ENCODE measurements around the gene FOXO3.

FOXO3 gene

GRCh38 chr6:108594640-108595039, 33.9 kb downstream of the FOXO3 start:
- no peak for DNase-seq (ENCODE audit: low read depth in 2 of 2)

DNA sequence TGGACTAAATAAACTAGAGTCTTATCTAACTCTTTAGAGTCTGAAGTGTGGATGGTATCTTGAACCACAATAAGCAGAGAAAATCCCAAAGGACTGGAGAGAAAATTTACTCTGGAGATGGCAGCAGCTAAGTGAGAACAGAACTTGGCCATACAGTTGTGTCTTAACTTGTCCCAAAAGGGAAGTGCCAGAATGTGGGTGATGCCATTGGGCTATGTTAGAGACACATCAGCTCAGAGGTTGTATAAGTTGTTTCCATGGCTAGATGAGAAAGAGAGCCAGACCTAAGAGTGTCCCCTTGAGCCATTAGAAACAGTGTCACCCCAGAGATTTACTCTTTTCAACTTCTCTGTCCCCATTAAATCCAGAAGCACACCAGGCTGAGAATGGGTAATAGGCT, 36.2 kb downstream of the FOXO3 start:
- no peak for DNase-seq (ENCODE audit: low read depth in 2 of 2)

DNA sequence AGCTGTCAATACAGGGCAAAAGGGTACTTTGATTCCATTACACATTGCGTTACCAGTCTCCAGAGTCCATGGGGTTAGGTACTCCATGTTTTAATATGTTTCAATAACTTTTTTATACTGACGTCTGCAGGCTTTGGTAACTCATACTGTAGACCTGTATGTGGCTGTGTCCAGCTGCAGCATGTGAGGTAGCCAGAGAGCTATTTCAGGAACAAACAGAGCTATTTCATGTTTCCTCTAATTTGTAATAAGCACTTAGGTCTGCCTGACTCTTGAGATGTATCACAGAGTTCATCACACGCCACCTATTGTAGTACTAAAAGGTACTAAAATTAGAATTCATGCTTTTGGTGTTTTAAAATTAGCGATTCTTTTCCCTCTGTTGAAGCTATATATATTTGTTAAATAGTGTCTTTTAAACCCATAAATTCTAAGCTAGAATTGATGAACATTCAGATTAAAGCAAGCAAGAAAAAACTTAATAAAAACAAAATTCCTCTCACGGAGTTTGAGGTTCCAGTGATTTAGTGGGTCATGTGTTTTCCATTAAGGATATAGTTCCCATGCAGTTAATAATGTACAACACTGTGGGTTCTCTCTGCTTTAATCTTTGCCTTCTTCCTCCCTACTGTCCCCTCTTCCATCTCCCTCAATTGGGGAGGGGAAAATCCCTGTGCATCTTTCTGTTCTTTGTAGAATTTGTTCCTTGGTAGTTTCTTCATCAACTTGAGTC, 37.0 kb downstream of the FOXO3 start:
- DNase-seq (ENCODE audit: low read depth in 2 of 2): no peak

DNA sequence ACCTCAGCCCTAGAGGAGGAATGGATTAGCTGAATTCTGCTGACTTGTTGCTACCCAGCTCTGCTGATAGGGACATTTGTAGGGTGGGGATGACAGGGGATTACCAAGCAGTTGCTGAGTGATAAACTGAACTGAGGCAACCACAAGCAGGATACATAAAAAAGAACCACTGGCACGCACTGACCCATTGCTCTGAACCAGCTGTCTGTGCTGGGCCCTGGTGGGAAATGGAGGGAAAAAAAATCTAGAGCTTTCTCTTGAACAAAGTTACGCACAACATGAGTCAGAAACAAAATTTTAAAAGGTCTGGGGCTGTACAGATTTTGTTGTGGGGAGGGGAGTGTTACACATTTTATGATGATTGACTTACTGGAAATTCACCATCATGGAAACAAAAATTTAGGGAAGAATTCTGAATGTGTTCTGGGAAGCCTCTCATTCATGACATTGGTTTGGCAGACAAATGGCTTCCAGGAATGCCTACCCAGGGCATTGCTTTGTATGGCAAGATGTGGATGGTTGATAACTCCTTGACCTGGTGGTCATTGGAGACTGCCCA, 37.7 kb downstream of the FOXO3 start:
- no peak for DNase-seq (ENCODE audit: low read depth in 2 of 2)

DNA sequence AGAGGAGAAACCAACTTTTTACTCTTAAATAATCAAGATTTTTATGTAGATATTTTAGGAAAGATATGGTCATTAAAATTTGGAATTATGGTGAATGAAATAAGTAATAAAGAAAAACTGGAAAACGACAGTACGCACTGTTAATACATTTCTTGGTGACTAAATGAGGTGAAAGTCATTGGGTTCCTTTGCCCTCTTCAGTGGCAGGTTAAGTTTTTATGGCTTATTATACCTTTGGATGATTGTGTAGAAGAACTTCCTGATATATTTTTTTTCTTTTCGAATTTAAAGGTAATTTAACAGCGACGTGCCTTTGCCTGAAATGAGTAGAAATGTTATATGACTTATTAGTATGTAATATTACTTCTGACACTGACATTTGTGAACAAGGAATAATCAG, 43.4 kb downstream of the FOXO3 start:
- DNase-seq (ENCODE audit: low read depth in 2 of 2): no peak

DNA sequence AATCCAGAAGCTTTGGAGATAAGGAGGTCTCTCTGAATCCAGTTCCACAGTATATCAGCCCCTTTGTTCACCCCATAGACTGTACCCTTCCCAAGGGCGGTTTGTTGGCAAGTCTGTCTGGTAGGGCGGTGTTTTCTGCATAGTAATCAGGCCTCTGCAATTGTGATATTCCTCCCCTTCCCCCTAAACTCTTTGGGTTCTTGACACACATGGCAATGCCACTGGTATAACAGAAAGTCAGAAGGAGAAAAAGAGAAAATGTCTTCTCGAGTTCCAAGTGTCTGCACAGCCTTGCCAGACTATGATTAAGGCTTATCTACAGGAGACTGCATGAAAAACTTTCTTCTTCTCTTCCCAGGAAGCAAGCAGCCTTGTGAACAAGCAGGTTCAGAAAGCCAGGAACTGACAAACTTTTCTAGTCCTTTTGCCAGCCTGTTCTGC, 45.6 kb downstream of the FOXO3 start:
- DNase-seq (ENCODE audit: low read depth in 2 of 2): no peak

DNA sequence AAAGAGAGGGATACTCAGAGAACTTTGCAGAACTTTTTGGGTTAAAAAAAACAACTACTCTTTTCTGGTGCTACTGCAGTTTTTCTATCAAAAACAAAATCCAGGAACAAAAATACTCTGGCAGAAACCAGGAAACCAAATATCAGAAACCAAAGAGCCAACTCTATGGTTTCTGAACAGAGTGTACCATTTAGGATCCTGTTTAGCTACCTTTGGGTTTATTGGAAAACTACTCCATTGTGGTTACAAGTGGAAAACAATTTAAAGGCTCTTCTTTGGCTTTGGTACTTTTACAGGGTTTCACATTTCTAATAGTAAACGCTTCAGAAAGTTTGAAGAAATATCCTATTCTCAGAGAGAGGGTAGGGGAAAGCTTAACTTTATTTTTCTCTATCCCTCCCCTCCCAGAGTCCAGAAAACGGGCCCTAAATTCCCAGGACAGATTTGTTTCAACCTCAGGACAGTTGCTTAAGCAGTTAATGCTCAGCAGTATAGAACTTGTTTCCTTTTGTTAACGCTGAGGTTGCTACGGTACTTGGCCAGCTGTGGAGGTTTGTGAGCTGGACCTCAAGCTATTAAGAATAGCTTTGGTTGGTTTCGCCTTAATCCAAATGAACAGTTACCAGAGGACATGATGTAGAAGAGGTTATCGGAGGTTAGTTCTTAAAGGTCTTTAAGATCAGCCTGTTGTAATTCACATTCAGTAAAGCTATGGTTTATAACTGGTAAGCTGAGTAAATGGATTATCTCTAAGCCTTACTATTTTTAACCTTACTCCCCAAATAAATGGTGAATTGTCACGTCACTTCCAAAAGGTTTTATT, 47.9 kb downstream of the FOXO3 start:
- no peak for DNase-seq (ENCODE audit: low read depth in 2 of 2)

- no peak for DNase-seq (ENCODE audit: low read depth in 2 of 2)
Observed at GRCh38 chr6:108609276-108609769, 48.6 kb downstream of the FOXO3 start.

DNA sequence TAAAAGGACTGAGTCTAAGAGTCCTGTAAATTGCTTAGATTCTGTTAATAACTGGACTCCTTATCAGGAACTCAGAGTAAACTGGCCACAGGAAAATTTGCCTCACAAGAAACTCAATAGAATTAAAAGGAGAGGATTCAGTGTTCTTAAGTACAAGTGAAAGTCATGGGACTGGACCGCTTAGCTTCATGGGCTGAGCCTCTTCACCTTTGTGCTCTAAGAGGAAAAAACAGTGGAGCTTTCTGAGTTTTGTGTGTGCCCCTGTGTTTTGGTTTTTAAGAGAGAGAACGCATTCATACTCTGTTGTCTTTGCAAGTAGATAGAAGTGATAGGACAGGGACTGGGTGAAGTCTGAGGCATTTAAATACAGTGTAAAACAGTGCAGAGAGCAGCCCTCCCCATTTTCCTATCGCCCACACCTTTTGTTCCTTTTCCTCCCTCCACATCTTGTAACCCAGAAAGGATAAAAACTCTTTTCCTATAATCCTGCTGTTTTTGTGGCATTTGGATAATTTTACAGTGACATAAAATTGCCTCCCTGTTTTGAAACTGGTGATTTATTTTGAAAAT, 49.6 kb downstream of the FOXO3 start:
- DNase-seq (ENCODE audit: low read depth in 2 of 2): no peak

DNA sequence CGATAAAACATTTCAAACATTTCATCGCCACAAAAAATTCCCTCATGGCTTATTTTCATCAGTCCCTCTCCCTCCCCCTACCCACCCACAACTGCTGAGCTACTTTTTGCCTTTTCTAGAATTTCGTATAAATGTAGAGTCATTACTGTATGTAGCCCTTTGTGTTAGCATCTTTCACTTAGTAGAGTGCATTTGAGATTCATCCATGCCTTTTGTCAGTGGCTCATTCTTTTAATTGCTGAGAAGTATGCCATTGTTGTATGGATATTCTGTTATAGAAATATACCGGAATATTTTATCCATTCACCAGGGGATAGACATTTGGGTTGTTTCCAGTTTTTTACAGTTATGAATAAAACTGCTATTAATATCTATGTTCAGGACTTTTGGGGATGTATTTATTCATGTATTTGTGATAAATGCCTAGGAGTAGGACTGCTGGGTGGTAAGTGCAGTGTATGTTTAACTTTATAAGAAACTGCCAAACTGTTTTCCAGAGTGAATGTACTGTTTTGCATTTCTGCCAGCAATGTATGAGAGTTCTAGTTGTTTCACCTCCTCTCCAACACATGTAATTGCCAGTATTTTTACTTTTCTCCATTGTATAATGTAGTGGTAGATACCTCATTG, 50.4 kb downstream of the FOXO3 start:
- no peak for DNase-seq (ENCODE audit: low read depth in 2 of 2)

DNA sequence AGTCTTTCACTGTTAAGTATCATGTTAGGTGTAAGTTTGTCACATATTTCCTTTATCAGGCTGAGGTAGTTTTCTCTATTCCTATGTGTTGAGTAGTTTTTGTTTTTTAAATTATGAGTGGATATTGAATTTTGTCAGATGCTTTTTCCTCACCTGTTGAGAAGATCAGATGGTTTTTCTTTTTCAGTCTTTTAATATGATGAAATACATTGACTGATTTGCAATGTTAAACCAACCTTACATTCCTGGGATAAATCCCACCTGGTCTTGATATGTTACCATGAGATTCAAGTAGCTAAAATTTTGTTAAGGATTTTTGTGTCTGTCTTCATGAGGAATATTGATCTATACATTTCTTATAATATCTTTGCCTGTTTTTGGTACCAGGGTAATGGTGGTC, 52.1 kb downstream of the FOXO3 start:
- no peak for DNase-seq (ENCODE audit: low read depth in 2 of 2)

DNA sequence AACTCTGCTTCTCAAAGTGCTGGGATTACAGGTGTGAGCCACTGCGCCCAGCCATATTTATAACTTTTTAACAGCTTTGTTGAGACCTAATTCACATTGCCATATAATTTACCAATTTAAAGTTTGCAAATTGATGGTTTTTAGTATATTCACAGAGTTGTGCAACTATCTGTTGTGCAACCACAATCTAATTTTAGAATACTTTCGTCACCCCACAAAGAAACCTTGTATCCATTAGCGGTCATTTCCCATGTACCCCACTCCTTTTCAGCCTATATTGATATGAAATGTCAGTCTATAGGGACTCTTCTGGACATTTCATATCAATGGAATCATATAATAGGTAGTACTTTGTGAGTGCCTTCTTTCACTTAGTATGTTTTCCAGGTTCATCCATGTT, 55.8 kb downstream of the FOXO3 start:
- DNase-seq (ENCODE audit: low read depth in 2 of 2): no peak

GRCh38 chr6:108616973-108617372, 56.3 kb downstream of the FOXO3 start:
- DNase-seq (ENCODE audit: low read depth in 2 of 2): no peak

DNA sequence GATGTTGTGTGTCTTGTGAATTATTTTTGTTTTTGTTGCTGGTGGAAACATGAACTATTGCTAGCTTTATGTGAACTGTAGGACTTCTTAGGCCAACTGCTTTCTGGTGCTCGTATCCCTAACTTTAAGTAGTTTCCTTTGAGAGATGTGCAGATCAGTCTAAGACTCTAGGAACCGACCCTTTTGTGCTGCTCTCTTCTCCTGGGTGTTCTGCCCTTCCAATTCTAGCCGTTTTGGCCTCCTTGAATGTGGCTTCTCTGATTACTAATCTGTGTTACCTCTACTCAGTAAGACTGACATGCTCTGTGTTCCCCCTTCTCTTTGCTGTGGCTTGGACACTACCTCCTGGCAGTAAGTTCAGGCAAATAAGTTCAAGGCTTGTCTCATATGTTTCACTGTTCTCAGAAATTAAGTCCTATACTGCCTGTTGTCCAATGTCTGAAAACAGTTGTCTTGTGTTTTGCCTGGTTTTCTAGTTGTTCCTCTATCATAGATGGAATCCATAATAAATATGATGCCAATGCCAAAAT, 58.0 kb downstream of the FOXO3 start:
- no peak for DNase-seq (ENCODE audit: low read depth in 2 of 2)

DNA sequence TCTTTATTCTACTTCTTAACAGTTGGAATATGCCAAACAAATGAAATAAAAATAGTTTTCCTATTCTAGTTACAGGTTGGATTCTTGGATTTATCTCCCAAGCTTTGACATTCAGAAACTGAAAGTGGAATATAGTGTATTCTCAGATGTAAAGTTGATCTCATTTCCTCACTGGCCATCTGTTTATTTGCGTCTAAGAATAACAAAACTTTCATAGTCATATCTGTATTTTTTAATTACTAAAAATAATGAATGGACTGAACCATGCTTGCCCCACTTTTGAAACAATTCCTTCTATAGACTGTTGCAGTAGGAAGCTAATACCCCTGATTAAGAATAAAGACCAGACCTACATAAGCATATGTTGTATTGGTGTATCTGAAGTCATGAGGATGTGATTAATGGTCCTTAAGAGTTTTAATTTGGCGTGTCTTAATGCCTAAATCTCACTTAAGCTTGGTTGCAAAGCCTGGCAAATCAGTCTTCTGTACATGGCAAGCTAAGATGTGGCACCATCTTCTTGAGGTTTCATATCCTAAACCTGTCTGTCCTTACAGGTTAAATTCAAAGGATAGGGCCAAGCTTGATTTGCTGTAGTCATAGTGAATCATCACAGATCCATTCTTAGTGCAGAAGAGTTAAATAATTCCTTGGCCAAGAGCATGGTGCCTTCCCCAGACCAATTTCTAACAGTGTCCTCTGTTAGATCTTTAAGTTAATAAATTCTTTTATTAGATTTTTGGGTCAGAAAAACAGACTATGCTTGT, 58.9 kb downstream of the FOXO3 start:
- no peak for DNase-seq (ENCODE audit: low read depth in 2 of 2)

- no peak for DNase-seq (ENCODE audit: low read depth in 2 of 2)
Observed at GRCh38 chr6:108621117-108621516, 60.4 kb downstream of the FOXO3 start.

DNA sequence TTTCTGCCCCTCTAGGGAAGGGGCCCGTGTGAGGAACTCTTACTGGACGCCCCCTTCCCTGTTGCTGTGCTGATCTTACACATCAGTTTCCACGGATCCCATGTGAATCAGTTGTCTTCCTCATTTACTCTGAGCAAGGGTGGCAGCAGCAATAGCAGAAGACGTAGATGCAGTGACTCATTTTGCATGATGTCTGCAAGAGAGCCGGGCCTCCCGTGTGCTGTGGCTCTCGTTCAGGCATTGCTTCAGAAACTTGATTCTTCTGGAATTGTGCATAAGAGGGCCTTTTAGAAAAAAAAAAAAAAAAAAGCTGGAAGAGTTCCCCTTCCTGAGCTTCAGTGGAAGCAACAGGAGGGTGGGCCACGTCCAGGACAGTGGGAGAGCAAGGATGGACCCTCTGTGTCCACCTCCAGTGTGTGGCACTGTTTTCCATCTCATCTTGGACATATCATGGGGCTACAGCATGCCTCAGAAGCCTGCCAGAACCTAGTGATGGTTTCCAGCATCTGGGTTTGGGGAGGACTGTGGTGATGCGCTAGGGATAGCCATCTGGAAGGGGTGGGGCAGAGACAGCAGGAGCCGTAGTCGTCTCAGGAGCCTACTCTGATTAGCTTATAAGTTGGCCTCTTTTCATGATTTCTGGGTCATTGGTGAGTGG, 62.1 kb downstream of the FOXO3 start:
- no peak for DNase-seq (ENCODE audit: low read depth in 2 of 2)

GRCh38 chr6:108623995-108624394, 63.3 kb downstream of the FOXO3 start:
- DNase-seq (ENCODE audit: low read depth in 2 of 2): no peak

DNA sequence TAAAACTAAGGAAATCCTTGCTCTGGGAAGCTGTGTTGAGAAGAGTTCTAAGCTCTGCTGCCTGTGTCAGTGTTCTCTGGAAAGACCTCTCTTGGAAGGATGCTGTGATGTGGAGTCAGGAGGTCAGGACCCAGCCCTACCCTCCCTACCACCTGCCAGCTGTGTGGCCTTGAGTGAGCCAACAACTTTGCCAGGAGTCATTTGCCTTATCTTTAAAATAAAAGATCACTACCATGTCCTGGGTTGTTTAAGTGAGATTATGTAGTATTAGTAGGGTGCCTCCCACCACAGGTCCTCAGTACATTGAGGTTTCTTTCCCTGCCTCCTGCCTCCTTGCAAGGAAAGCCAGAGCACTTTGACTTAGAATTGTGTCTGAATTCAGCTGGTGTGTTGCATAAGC, 64.9 kb downstream of the FOXO3 start:
- DNase-seq (ENCODE audit: low read depth in 2 of 2): no peak

GRCh38 chr6:108626777-108627176, 66.1 kb downstream of the FOXO3 start:
- no peak for DNase-seq (ENCODE audit: low read depth in 2 of 2)

Data from stimulated activated CD4-positive, alpha-beta T cell treated with anti-CD3 and anti-CD28 coated beads, Interleukin-1b, Interleukin-23, amount 100 ng/mL, for 4 hours (primary cell).